GM21360 (cell line): ENCODE data around the gene ANTKMT.
"Not testable (repeated sequence)": the region's sequence is repeated elsewhere in the genome, so short reads cannot be mapped to it uniquely, and the experiment has no call there.

Experiments
- ATAC-seq: cut with Tn5 transposase; IDR thresholded peaks from one replicate; pipeline ENCODE4 v1.9.1; 2021; ENCODE audit warnings: mild to moderate bottlenecking, moderate library complexity; ENCODE audit not compliant: unreplicated experiment

The ANTKMT gene

GRCh38 chr16:680967-681745 lies 39.8 kb upstream of the ANTKMT start:
- ATAC-seq, result no peak

GRCh38 chr16:681746-682427 lies 39.1 kb upstream of the ANTKMT start:
- no peak for ATAC-seq

DNA sequence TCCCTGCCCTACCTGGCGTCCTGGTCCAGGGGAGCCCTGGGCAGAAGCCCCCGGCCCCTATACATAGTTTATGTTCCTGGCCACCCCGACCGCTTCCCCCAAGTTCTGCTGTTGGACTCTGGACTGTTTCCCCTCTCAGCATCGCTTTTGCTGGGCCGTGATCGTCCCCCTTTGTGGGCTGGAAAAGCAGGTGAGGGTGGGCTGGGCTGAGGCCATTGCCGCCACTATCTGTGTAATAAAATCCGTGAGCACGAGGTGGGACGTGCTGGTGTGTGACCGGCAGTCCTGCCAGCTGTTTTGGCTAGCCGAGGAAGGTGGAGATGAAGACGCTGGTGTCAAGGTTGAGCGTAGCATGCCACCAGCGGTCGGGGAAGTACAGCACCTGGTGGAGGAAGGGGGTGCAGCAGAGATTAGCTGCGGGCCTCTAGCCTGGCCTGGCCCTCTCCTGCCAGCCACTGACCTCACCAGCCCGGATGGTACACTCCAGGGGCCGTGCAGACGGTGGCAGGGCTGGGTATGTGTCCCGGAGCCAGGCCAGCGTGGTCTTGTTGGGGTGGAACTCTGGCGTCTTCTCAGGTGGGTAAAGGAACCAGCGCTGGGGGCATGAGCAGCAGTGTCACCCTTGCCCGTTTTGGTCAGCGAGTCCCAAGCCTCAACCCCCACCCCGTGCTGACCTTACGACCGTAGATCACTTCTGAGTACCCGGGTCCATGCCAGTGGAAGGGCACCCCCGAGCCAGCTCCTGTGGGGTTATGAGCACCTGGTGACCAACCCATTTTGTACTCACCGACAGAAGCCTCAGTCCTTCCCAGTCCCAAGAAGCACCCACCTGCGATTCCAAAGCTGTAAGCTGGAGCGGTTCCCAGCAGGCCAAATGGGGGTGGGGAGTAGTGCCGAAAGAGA lies 38.2 kb upstream of the ANTKMT start:
- no peak for ATAC-seq

GRCh38 chr16:683396-684070 lies 37.4 kb upstream of the ANTKMT start:
- no peak for ATAC-seq

GRCh38 chr16:684071-684794 lies 36.7 kb upstream of the ANTKMT start, which contains the start of gene JMJD8:
Gene JMJD8, minus strand, starts transcription at chr16:684334. Its CDS starts 15 bp downstream, at chr16:684319.
- peak; percentile 62 for ATAC-seq

DNA sequence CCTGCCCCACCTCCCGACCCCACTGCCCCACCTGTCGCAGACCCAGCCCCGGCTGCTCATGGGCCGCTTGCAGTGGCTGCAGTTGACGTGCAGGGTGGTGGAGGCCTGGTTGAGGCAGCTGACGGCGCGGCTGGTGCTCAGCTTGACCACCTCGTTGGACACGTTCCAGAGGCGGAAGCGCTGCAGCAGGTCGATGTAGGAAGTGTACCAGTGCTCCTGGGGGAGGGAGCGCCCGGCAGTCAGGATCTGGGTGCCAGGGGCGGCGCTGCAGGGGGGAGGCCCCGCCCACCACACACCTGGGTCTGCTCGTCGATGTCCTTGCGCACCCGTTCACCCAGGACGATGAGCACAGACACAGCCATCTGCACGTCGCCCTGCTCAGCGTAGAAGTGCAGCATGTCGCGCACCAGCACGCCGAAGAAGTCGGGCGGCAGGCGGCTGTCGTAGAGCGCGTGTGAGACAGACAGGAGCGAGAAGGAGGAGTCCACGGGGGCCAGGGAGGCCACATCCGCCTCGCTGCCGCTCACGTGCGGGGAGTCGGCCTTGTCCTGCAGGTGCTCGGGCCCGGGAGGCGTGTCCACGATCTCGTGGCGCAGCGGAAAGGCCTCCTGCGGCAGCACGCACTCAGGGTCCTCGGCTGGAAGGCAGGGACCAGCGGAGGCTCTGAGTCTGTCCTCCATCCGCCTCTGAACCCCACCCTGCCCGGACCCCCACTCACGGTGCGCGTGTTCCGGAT lies 35.8 kb upstream of the ANTKMT start:
- ATAC-seq, result no peak

- no peak for ATAC-seq
Observed at GRCh38 chr16:685967-686366, 35.0 kb upstream of the ANTKMT start.

DNA sequence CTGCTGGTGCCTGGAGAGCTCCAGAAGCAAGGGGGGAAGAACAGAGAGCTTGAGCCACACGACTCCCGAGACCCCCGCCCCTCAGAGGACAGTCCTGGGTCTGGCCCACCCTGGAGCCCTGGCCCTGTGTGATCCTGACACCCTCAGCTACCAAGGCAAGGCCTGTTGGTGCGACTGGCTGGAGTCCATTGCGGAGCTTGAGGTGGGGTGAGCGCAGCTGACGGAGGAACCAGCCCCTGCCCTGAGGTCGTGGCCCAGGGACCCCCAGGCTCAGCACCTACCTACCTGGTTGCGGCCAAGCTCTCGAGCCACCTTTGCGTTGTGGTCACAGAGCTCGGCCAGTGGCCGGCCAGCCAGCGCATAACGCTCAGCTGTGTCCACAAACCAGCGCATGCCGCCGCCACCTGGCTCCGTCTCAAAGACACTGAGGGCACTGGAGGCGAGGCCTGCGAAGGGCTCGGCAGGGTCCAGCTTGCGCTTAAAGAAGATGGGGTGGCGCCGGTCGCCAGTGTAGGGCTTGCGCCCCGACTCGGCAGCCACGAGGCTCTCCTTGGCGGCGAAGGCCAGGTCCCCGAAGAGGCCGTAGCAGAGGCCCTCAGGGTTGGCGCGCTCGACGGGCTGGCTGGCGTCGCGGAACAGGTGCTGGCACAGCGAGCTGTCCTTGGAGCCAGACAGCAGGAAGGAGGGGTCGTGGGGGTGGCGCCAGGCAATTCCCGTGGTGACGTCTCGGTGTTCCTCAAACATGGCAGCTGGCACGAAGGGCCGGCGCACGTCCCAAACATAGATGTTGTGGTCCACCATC lies 34.3 kb upstream of the ANTKMT start:
- no peak for ATAC-seq

GRCh38 chr16:687499-687898 lies 33.4 kb upstream of the ANTKMT start:
- no peak for ATAC-seq

GRCh38 chr16:689175-689897 lies 31.6 kb upstream of the ANTKMT start:
- ATAC-seq, result no peak

DNA sequence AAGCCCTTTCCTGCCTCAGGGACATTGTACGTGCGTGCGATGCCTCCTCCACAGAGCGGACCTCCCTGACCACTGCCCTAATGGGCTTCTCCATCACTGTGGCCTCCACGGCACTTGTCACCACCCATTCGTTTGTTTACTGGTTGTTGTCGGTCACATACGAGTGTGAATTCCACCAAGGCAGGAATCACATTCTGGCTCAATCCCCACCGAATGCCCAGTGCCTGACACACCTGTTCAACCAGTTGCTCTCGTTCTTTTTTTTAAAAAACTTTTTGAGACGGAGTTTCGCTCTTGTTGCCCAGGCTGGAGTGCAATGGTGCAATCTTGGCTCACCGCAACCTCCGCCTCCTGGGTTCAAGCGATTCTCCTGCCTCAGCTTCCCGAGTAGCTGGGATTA lies 29.7 kb upstream of the ANTKMT start:
- not testable (repeated sequence) for ATAC-seq

DNA sequence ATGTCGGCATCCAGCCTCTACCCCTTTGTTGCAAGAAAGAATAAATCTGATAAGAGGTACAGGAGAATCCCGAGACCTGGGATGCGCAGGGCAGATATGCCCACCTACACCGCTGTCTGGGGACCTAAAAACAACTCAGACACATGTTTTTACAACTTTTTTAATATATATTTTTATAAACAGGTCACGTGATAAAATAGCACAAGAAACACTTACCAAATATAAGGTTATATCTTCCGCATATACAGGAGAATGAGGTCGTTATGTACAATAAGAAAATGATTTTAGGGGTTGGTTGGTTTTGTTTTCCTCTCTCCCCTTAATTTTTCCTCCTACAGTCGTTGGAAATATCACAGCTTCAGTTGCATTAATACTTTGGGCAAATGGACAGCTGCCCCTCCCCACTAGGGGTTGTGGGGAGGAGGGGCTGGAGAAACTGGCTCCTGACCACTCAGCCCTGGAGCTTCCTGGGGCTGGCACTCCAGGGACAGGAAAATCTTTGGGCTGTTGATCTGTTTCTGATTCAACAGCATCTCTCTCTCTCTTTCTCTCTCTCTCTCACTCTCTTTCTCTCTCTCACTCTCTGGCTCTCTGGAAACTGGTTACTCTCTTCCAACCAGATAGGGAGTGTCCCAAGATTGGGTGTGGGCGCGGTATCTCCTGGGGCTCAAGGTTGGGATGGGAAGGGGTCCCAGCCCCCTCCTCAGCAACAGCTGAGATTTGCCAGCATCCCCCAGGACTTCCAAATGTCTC lies 28.4 kb upstream of the ANTKMT start:
- no peak for ATAC-seq

GRCh38 chr16:693364-693763 lies 27.6 kb upstream of the ANTKMT start:
- no peak for ATAC-seq

- no peak for ATAC-seq
Observed at GRCh38 chr16:693766-694165, 27.2 kb upstream of the ANTKMT start.

DNA sequence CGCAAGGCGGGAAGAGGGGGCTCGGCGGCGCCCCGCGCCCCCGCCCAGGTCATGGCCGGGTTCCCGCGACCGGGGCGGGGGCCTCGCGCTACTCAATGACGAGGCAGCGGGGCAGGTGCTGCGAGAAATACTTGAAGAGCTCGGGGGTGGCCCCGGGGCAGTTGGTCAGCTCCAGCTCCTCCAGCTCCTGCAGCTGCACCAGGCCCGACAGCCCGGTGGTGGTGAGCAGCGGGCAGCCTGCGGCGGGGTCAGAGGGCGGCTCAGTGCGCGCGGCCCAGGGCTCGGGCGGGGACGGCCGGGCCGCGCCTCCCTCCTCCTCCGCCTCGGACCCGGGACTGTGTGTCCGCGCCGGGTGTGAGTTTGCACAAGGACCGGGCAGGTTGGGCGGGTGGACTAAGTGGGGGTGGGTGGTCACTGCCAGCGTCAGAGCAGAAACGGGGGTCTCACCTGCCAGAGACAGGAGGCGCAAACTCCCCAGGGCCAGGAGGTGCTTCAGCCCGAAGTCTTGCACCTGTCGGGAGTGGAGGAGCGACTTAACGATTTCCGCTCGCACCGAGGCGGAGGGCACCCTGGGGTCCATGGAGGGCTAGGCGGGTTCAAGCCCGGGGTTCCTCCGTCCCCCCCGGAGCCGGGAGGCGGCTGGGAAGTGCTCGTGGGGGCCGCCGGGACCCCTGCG lies 26.6 kb upstream of the ANTKMT start:
- ATAC-seq, result no peak

DNA sequence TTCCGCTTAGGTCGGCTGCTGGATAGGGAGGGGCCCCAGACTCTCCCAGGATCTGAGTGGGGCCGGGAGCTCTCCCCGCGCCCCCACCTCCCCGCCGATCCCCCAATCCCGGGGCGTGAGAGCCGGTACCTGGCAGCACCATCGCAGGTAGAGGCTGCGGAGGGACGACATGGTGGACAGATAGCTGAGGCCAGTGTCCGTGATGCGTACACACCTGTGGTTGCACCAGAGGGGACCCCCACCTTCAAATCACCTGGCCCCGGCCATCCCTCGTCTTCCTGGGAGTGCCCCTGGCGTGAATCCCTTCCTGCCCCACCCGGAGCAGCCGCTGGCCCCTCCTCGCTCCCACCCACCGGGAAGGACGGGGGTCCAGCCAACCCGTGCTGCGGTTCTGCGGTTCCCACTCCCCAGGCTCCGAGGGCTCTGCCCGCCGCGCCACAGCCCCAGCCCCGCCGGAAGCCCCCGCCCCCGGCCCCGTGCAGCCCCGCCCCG lies 26.0 kb upstream of the ANTKMT start:
- ATAC-seq, result no peak
